ENCODE measurements around the gene SPG11. TPM values are rescaled to one million over a fixed set of nuclear protein-coding genes. Genes with fewer than 3 reads are reported as not detected.

The SPG11 gene
- total and polyA plus RNA-seq, 2 donors (not counting 1 experiment from before 2014, with no cell fraction given) = 134 to 219 TPM

DNA sequence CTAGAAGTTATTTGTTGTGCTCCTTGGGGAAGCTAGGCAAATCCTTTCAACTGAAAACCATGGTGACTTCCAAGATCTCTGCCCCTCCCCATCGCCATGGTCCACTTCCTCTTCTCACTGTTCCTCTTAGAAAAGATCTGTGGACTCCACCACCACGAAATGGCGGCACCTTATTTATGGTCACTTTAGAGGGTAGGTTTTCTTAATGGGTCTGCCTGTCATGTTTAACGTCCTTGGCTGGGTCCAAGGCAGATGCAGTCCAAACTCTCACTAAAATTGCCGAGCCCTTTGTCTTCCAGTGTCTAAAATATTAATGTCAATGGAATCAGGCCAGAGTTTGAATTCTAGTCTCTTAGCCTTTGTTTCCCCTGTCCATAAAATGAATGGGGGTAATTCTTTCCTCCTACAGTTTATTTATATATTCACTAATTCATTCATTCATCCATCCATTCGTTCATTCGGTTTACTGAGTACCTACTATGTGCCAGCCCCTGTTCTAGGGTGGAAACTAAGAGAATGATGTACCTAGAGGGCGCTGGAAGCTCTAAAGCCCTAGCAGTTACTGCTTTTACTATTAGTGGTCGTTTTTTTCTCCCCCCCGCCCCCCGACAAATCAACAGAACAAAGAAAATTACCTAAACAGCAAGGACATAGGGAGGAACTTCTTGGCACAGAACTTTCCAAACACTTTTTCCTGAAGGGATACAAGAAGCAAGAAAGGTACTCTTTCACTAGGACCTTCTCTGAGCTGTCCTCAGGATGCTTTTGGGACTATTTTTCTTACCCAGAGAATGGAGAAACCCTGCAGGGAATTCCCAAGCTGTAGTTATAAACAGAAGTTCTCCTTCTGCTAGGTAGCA is 47.0 kb upstream of the SPG11 start:
- TF ChIP-seq EZH2 (IDR thresholded peaks at IDR 0.05; ENCODE audit: borderline replicate concordance, insufficient read depth, low read depth, low read length, poor library complexity, severe bottlenecking) (no peak), CTCF (IDR thresholded peaks at IDR 0.05) (peak; percentile 68)
- H3K4me3 ChIP-seq (ENCODE audit: control extremely low read depth in 1 of 5, extremely low read depth in 1 of 5, insufficient read depth in 1 of 5, low read depth in 2 of 5, low read length in 4 of 5) = peak overlapping the region; percentile 90 to 100 (median 100)
- H3K9me3 ChIP-seq (ENCODE audit: control extremely low read depth in 1 of 3, control insufficient read depth in 2 of 3, insufficient read depth in 1 of 3, low read length in 2 of 3) = no peaks in the 10 kb centered on the region
- intact Hi-C loops (cut with micrococcal nuclease) = loop anchor here (1.0 to 5.0 kb wide), 5 partner anchors 20 to 283 kb away; partner anchors contain the start of genes CTDSPL2, EIF3J and SPG11
- H3K9me3 Mint-ChIP-seq (ENCODE audit: insufficient read depth) = no peaks in the 10 kb centered on the region
- POLR2A ChIA-PET = interaction anchor here (0.6 to 34.6 kb wide), 12 partner anchors 9 to 491 kb away, joined by 3 to 819 read pairs (median 4); partner anchors contain the start of genes GOLM2, SPG11 and TRIM69
- peaks cover 33% of the 10 kb centered on the region for H3K4me1 Mint-ChIP-seq
- ATAC-seq (ENCODE audit: low read depth) = peak; percentile 22
- H3K4me2 ChIP-seq (replicated peaks; ENCODE audit: low read depth, low read length, poor library complexity, severe bottlenecking) = peak overlapping the region; percentile 76
- H3K27ac Mint-ChIP-seq = peak overlapping the region; percentile 100
- peak overlapping the region; percentile 99 for H3K9ac ChIP-seq (ENCODE audit: low read length)
- peak overlapping the region; percentile 99 to 100 for H3K27ac ChIP-seq (ENCODE audit: low read length in 2 of 2)
- H3K4me3 Mint-ChIP-seq = peak overlapping the region; percentile 99
- CTCF ChIA-PET = interaction anchor here (0.6 to 15.6 kb wide), 17 partner anchors 8 to 281 kb away, joined by 3 to 529 read pairs (median 5); partner anchors contain the start of genes SPG11 and TRIM69
- peak overlapping the region; percentile 4 for H2AFZ ChIP-seq (ENCODE audit: insufficient read depth, low read depth, low read length, poor library complexity, severe bottlenecking)
- no CpG with 5 or more reads among the region's 11 CpGs for WGBS (ENCODE audit: insufficient coverage)
- peak; percentile 89 for DNase-seq
- H3K4me1 ChIP-seq (ENCODE audit: control insufficient read depth in 2 of 2, insufficient read depth in 2 of 2, low read length in 2 of 2) = peaks cover 28 to 35% of the 10 kb centered on the region in 2 donors
- H3K27me3 ChIP-seq (replicated peaks in 1 of 4; ENCODE audit: control extremely low read depth in 1 of 4, control insufficient read depth in 3 of 4, insufficient read depth in 4 of 4, low read length in 3 of 4) = no peaks in the 10 kb centered on the region
- peaks cover 86% of the 10 kb centered on the region for H3K79me2 ChIP-seq (ENCODE audit: control insufficient read depth, insufficient read depth, low read length)
- H3K36me3 ChIP-seq (replicated peaks in 1 of 2; ENCODE audit: control extremely low read depth in 1 of 2, control insufficient read depth in 1 of 2, extremely low read depth in 1 of 2, insufficient read depth in 2 of 2, low read length in 1 of 2) = peaks cover 2 to 46% of the 10 kb centered on the region in 2 experiments
- H4K20me1 ChIP-seq (ENCODE audit: control insufficient read depth, insufficient read depth, low read length, poor library complexity, severe bottlenecking) = peaks cover 41% of the 10 kb centered on the region
- no peaks in the 10 kb centered on the region for H3K27me3 Mint-ChIP-seq
